OCI-LY3 (cell line): ENCODE measurements around the gene BCL11A.

Source experiments
- H2AFZ ChIP-seq: fragments of 200-600, 300-600 bp; shearing (Covaris generic); 2 replicates; pipeline ENCODE4 v1.6.0; 2014; ENCODE audit warnings: antibody characterized with exemption, low read depth, low read length
- H3K27ac ChIP-seq: fragments of 200-600, 300-600 bp; sonication (generic); 2 replicates; pipeline ENCODE4 v1.5.1; 2014; ENCODE audit warnings: mild to moderate bottlenecking, low read length, moderate library complexity, mixed read lengths
- H3K27me3 ChIP-seq: fragments of 200-600, 300-600 bp; sonication (generic); 2 replicates; pipeline ENCODE4 v1.6.1; 2014; ENCODE audit warnings: low read depth, low read length, mixed read lengths
- H3K36me3 ChIP-seq: fragments of 200-600, 300-600 bp; sonication (generic); replicated peaks from 2 replicates; pipeline ENCODE3; 2014; ENCODE audit warnings: low read depth, low read length, mixed read lengths
- H3K4me1 ChIP-seq: fragments of 300-600, 200-600 bp; sonication (generic); 2 replicates; pipeline ENCODE4 v1.6.1; 2014; ENCODE audit warnings: low read length, mixed read lengths
- H3K4me2 ChIP-seq: fragments of 200-600, 300-600 bp; sonication (generic); 2 replicates; pipeline ENCODE4 v1.6.1; 2014; ENCODE audit warnings: low read length, mixed read lengths
- H3K4me3 ChIP-seq: fragments of 300-600, 200-600 bp; sonication (generic); 2 replicates; pipeline ENCODE4 v1.5.1; 2014; ENCODE audit warnings: antibody characterized with exemption, mild to moderate bottlenecking, low read length, moderate library complexity
- H3K79me2 ChIP-seq: fragments of 300-600, 200-600 bp; shearing (Covaris generic); 2 replicates; pipeline ENCODE4 v1.6.1; 2014; ENCODE audit warnings: mild to moderate bottlenecking, low read length, mixed read lengths
- H3K9ac ChIP-seq: fragments of 300-600, 200-600 bp; shearing (Covaris generic); 2 replicates; pipeline ENCODE4 v1.6.0; 2014; ENCODE audit warnings: mild to moderate bottlenecking, low read length, moderate library complexity
- H3K9me3 ChIP-seq: fragments of 200-600, 300-600 bp; shearing (Covaris generic); 2 replicates; pipeline ENCODE4 v1.6.1; 2014; ENCODE audit warnings: low read length, mixed read lengths; ENCODE audit not compliant: insufficient read depth
- H4K20me1 ChIP-seq: fragments of 200-600, 300-600 bp; sonication (generic); 2 replicates; pipeline ENCODE4 v1.6.1; 2016; ENCODE audit warnings: low read length, mixed read lengths; ENCODE audit not compliant: insufficient read depth
- CTCF ChIP-seq: fragments of 200-600, 300-600 bp; sonication (generic); IDR thresholded peaks from 2 replicates; pipeline ENCODE4 v1.5.1; 2014; ENCODE audit warnings: antibody characterized with exemption, low read length, low read depth
- EZH2phosphoT487 ChIP-seq: fragments of 200-600 bp; shearing (Covaris generic); IDR thresholded peaks from 2 replicates; pipeline ENCODE4 v1.6.1; 2018; ENCODE audit warnings: antibody characterized with exemption, mixed run types, low read depth

BCL11A gene

GRCh38 chr2:60485550-60485949 is 67.9 kb downstream of the BCL11A start:
- H3K9ac ChIP-seq: peak overlapping the region; percentile 49; the same call in 1 of the 2 replicates
- no peaks in the 10 kb centered on the region for H3K27me3 ChIP-seq
- H3K4me1 ChIP-seq: peaks cover 100% of the 10 kb centered on the region
- no peak overlapping the region for H3K4me3 ChIP-seq
- peak overlapping the region; percentile 86 for H3K27ac ChIP-seq
- no peaks in the 10 kb centered on the region for H3K9me3 ChIP-seq
- H3K4me2 ChIP-seq: peak overlapping the region; percentile 80
- H3K36me3 ChIP-seq: peaks cover 62% of the 10 kb centered on the region
- H2AFZ ChIP-seq: no peak overlapping the region
- TF ChIP-seq EZH2phosphoT487 (no peak), CTCF (no peak)
- peaks cover 88% of the 10 kb centered on the region for H4K20me1 ChIP-seq
- H3K79me2 ChIP-seq: peaks cover 100% of the 10 kb centered on the region

- H3K4me1 ChIP-seq: peaks cover 100% of the 10 kb centered on the region
- H3K9me3 ChIP-seq: no peaks in the 10 kb centered on the region
- peaks cover 100% of the 10 kb centered on the region for H3K79me2 ChIP-seq
- peaks cover 61% of the 10 kb centered on the region for H3K36me3 ChIP-seq
- peak overlapping the region; percentile 49 for H3K9ac ChIP-seq
- H3K4me2 ChIP-seq: peak overlapping the region; percentile 80
- H3K27ac ChIP-seq: peak overlapping the region; percentile 86
- peaks cover 88% of the 10 kb centered on the region for H4K20me1 ChIP-seq
- TF ChIP-seq CTCF (no peak), EZH2phosphoT487 (no peak)
- H3K4me3 ChIP-seq: peak overlapping the region; percentile 54
- no peak overlapping the region for H2AFZ ChIP-seq
- H3K27me3 ChIP-seq: no peaks in the 10 kb centered on the region
Observed at GRCh38 chr2:60485055-60485454, 68.4 kb downstream of the BCL11A start.

- H3K4me2 ChIP-seq: peak overlapping the region; percentile 80
- peak overlapping the region; percentile 86 for H3K27ac ChIP-seq
- H3K9ac ChIP-seq: peak overlapping the region; percentile 49
- peaks cover 88% of the 10 kb centered on the region for H4K20me1 ChIP-seq
- H3K27me3 ChIP-seq: no peaks in the 10 kb centered on the region
- TF ChIP-seq EZH2phosphoT487 (no peak), CTCF (no peak)
- H3K4me3 ChIP-seq: peak overlapping the region; percentile 54
- H2AFZ ChIP-seq: no peak overlapping the region
- peaks cover 100% of the 10 kb centered on the region for H3K4me1 ChIP-seq
- peaks cover 100% of the 10 kb centered on the region for H3K79me2 ChIP-seq
- peaks cover 68% of the 10 kb centered on the region for H3K36me3 ChIP-seq
- H3K9me3 ChIP-seq: no peaks in the 10 kb centered on the region
Observed at GRCh38 chr2:60484133-60484645, 69.3 kb downstream of the BCL11A start.

GRCh38 chr2:60483401-60483800 is 70.1 kb downstream of the BCL11A start:
- H3K79me2 ChIP-seq: peaks cover 100% of the 10 kb centered on the region
- peaks cover 76% of the 10 kb centered on the region for H3K36me3 ChIP-seq
- no peak overlapping the region for H2AFZ ChIP-seq
- H3K4me3 ChIP-seq: no peak overlapping the region
- H3K27ac ChIP-seq: peak overlapping the region; percentile 86
- no peaks in the 10 kb centered on the region for H3K9me3 ChIP-seq
- peak overlapping the region; percentile 49 for H3K9ac ChIP-seq
- peaks cover 98% of the 10 kb centered on the region for H3K4me1 ChIP-seq
- H4K20me1 ChIP-seq: peaks cover 89% of the 10 kb centered on the region
- TF ChIP-seq EZH2phosphoT487 (no peak), CTCF (no peak)
- H3K27me3 ChIP-seq: no peaks in the 10 kb centered on the region
- H3K4me2 ChIP-seq: peak overlapping the region; percentile 80
